ENCODE measurements around the gene SNAPC2. TPM values are rescaled to one million over a fixed set of nuclear protein-coding genes. Genes with fewer than 3 reads are reported as not detected.

The SNAPC2 gene
- total and polyA plus RNA-seq, 2 of the 13 experiments (the other 11 are each of a cell fraction or from before 2014, with no cell fraction given) = 10.2 to 12.7 TPM

DNA sequence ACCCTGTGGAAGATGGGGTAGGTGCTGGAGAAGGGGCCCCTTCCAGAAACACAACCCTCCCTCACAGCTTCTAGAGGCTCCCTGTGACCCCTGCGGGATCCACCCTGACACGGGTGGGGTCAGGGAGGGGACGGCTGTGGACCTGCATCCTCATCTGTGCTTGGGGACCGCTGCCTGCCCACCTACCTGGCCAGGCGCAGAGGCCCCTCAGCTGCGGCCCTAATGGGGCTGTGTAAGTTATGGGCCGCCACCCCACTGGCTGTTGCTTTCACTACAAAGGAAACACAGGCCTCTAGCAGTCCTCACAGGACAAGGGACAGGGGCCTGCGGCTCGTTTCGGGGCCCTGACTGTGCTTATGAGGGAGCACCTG is 12.8 kb downstream of the SNAPC2 start:
- H2AFZ ChIP-seq (ENCODE audit: low read length) = no peak overlapping the region
- in situ Hi-C loops (cut with HindIII; ENCODE audit: extremely low pct_ligation_motif_present, low pct_unique_long_range_greater_than_20kb) (no loop called here), intact Hi-C loops (cut with micrococcal nuclease; ENCODE audit: unreplicated experiment) (no loop called here)
- ChIA-PET POLR2A (interaction anchor here (5.2 kb wide), 1 partner anchor 10 kb away, joined by 57 read pairs; the partner anchor contains the start of gene TIMM44), CTCF (ENCODE audit: low intra/inter-chr PET ratio, low total read pairs) (no interaction called here)
- H3K27me3 ChIP-seq (ENCODE audit: control insufficient read depth in 1 of 2, insufficient read depth in 2 of 2, low read length in 2 of 2) = no peaks in the 10 kb centered on the region
- TF ChIP-seq NFYC (CRISPR knock-in tag; IDR thresholded peaks at IDR 0.05) = no peak
- no peak for TF ChIP-seq KLF11 (CRISPR knock-in tag; IDR thresholded peaks at IDR 0.05)
- no peak for TF ChIP-seq REL (CRISPR knock-in tag; conservative IDR thresholded peaks at IDR 0.05)
- TF ChIP-seq MYPOP (CRISPR knock-in tag; IDR thresholded peaks at IDR 0.05) = no peak
- no peak for TF ChIP-seq NR2F1 (CRISPR knock-in tag; IDR thresholded peaks at IDR 0.05)
- TF ChIP-seq ISX (CRISPR knock-in tag; conservative IDR thresholded peaks at IDR 0.05) = no peak
- TF ChIP-seq ZNF510 (CRISPR knock-in tag; IDR thresholded peaks at IDR 0.05; ENCODE audit: low read depth) = no peak
- peaks cover 38 to 71% of the 10 kb centered on the region in 2 experiments; a peak in 4 of 5 replicates for H3K36me3 ChIP-seq (replicated peaks in 1 of 2; ENCODE audit: control insufficient read depth in 1 of 2, insufficient read depth in 2 of 2, low read length in 2 of 2)
- FAIRE-seq (no peak), ATAC-seq (no peak), DNase-seq (ENCODE audit: low spot score) (no peak)
- no peak overlapping the region for H3K4me3 ChIP-seq (replicated peaks in 1 of 3; ENCODE audit: insufficient read depth in 1 of 3, low read depth in 2 of 3, low read length in 3 of 3)
- H3K79me2 ChIP-seq (ENCODE audit: insufficient read depth, low read length) = no peaks in the 10 kb centered on the region
- no peaks in the 10 kb centered on the region for H3K4me1 ChIP-seq (ENCODE audit: insufficient read depth, low read length)
- 100% methylated on average over 1 of the region's 10 CpGs for WGBS (ENCODE audit: low lambda C conversion rate)
- H3K9me3 ChIP-seq (ENCODE audit: low read length) = no peaks in the 10 kb centered on the region
- no peak overlapping the region for H3K4me2 ChIP-seq (ENCODE audit: low read depth, low read length)
- no peaks in the 10 kb centered on the region for H4K20me1 ChIP-seq (ENCODE audit: insufficient read depth, low read length)
- no peak overlapping the region for H3K9ac ChIP-seq (ENCODE audit: insufficient read depth, low read depth, low read length)
- H3K27ac ChIP-seq (ENCODE audit: extremely low read length, insufficient read depth, low read length) = no peak overlapping the region
- BruUV-seq (replicated peaks) = no TSS peak

DNA sequence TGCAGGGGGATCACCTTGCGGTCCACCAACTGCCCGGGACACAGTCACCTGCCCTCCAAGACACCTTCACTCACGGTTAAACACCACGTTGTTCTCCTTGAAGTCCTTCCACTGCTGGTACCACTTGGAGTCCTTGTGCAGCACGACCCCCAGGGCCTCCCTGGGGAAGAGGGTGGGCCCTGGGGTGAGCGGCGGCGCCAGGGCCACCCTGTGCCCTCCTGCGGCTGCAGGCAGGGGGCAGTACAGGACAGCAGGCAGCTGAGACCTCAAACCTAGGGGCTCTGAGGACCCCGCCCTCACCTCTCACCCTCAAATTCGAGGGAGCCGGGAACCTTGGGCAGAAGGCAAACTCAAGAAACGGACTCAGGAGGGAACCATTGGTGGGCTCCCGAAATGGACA is 13.3 kb downstream of the SNAPC2 start:
- no peak for FAIRE-seq
- Histone ChIP-seq H2AFZ (ENCODE audit: low read length) (no peak overlapping the region), H3K4me1 (ENCODE audit: insufficient read depth, low read length) (no peaks in the 10 kb centered on the region), H3K27ac (ENCODE audit: extremely low read length, insufficient read depth, low read length) (no peak overlapping the region), H3K36me3 (replicated peaks in 1 of 2; ENCODE audit: control insufficient read depth in 1 of 2, insufficient read depth in 2 of 2, low read length in 2 of 2) (peaks cover 38 to 72% of the 10 kb centered on the region in 2 experiments; a peak in 4 of 5 replicates), H3K4me2 (ENCODE audit: low read depth, low read length) (no peak overlapping the region), H3K4me3 (replicated peaks in 1 of 3; ENCODE audit: insufficient read depth in 1 of 3, low read depth in 2 of 3, low read length in 3 of 3) (no peak overlapping the region), H3K9me3 (ENCODE audit: low read length) (no peaks in the 10 kb centered on the region), H3K9ac (ENCODE audit: insufficient read depth, low read depth, low read length) (no peak overlapping the region), H3K27me3 (ENCODE audit: control insufficient read depth in 1 of 2, insufficient read depth in 2 of 2, low read length in 2 of 2) (no peaks in the 10 kb centered on the region), H4K20me1 (ENCODE audit: insufficient read depth, low read length) (no peaks in the 10 kb centered on the region), H3K79me2 (ENCODE audit: insufficient read depth, low read length) (no peaks in the 10 kb centered on the region)
- in situ Hi-C loops (cut with HindIII; ENCODE audit: extremely low pct_ligation_motif_present, low pct_unique_long_range_greater_than_20kb) (no loop called here), intact Hi-C loops (cut with micrococcal nuclease; ENCODE audit: unreplicated experiment) (no loop called here)
- POLR2A ChIA-PET = no interaction called here
- DNase-seq (ENCODE audit: low spot score) = no peak
- no peak for TF ChIP-seq NRL (CRISPR knock-in tag; IDR thresholded peaks at IDR 0.05; ENCODE audit: borderline replicate concordance)
- no peak for TF ChIP-seq HBP1 (CRISPR knock-in tag; IDR thresholded peaks at IDR 0.05; ENCODE audit: low read depth)
- peak; percentile 28; the same call in 1 of the 2 replicates for TF ChIP-seq CTCF (CRISPR knock-in tag; IDR thresholded peaks at IDR 0.05)
- TF ChIP-seq ZNF207 (IDR thresholded peaks at IDR 0.05; ENCODE audit: borderline replicate concordance) = no peak
- no peak for TF ChIP-seq RXRA (CRISPR knock-in tag; IDR thresholded peaks at IDR 0.05)
- CTCF ChIA-PET (ENCODE audit: low intra/inter-chr PET ratio, low total read pairs) = no interaction called here
- no TSS peak for BruUV-seq (replicated peaks)
- peak; percentile 21 for ATAC-seq
- 93% methylated on average over 8 of the region's 14 CpGs for WGBS (ENCODE audit: low lambda C conversion rate)
